Thoracic aorta (tissue), 2 donors: Measurements from ENCODE around the gene PTPRN2. TPM values are rescaled to one million over a fixed set of nuclear protein-coding genes. Genes with fewer than 3 reads are reported as not detected.

Experiments
- ATAC-seq: fragments of 150-250 bp; one replicate; pipeline ENCODE4 v1.8.0; 2017; ENCODE audit warnings: low read depth; ENCODE audit not compliant: insufficient number of reproducible peaks, low FRiP score
- DNase-seq: peaks from one replicate; pipeline ENCODE4 v3.0.0-alpha.2; 2020; ENCODE audit warnings: low spot score
- H3K27ac ChIP-seq, 2 donors: fragments of 200-600 bp; sonication (generic); 1 replicate in 1 of 2; 2 replicates in 1 of 2; pipeline ENCODE4 v1.5.1; 2016; ENCODE audit warnings: mild to moderate bottlenecking in 2 of 2, moderate library complexity in 2 of 2
- H3K27me3 ChIP-seq: fragments of 200-600 bp; sonication (generic); replicated peaks from 2 replicates; pipeline ENCODE4 v1.6.0; 2016; ENCODE audit warnings: mild to moderate bottlenecking; ENCODE audit not compliant: insufficient read depth
- H3K36me3 ChIP-seq: fragments of 200-600 bp; sonication (generic); one replicate; pipeline ENCODE4 v1.5.1; 2016
- H3K4me1 ChIP-seq, 2 donors: fragments of 200-600 bp; sonication (generic); 1 replicate in 1 of 2; 2 replicates in 1 of 2; pipeline versions ENCODE4 v1.5.1 to v1.6.0; 2016; ENCODE audit warnings: low read depth in 2 of 2, mild to moderate bottlenecking in 1 of 2; ENCODE audit not compliant: control insufficient read depth in 1 of 2
- H3K4me3 ChIP-seq: fragments of 200-600 bp; sonication (generic); 2 replicates; pipeline ENCODE4 v1.5.1; 2016; ENCODE audit warnings: mild to moderate bottlenecking
- H3K9me3 ChIP-seq: fragments of 200-600 bp; sonication (generic); 2 replicates; pipeline ENCODE4 v1.5.1; 2016
- total RNA-seq, 2 donors: library from RNA; depleted of rRNA; stranded (reverse); fragments of >200 nt; gene quantifications; one replicate each; pipeline versions ENCODE4 v1.1.0 to v1.2.3, GENCODE V29; 2016
- TF ChIP-seq, protein P1 (sequence below): fragments of 200-600 bp; sonication (generic); IDR thresholded peaks from one replicate; pipeline ENCODE4 v1.5.1; 2019; ENCODE audit warnings: antibody characterized with exemption

Gene PTPRN2
- total RNA-seq, 2 donors from 2014 or later = 2.2 to 3.1 TPM

DNA sequence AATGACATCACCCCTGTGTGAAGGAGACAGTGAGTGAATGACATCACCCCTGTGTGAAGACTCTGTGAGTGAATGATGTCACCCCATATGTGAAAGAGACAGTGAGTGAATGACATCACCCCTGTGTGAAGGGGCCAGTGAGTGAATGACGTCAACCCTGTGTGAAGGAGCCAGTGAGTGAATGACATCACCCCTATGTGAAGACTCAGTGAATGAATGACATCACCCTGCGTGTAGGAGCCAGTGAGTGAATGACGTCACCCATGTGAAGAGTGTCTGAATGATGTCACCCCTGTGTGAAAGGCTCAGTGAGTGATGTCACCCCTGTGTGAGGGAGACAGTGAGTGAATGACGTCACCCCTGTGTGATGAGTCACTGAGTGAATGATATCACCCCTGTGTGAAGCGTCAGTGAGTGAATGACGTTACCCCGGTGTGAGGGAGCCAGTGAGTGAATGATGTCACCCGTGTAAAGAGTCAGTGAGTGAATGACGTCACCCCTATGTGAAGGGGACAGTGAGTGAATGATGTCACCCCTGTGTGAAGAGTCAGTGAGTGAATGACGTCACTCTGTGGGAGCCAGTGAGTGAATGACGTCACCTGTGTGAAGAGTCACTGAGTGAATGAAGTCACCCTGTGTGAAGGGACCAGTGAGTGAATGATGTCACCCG is 478.1 kb downstream of the PTPRN2 start:
- no peaks in the 10 kb centered on the region for H3K4me1 ChIP-seq
- DNase-seq = no peak

DNA sequence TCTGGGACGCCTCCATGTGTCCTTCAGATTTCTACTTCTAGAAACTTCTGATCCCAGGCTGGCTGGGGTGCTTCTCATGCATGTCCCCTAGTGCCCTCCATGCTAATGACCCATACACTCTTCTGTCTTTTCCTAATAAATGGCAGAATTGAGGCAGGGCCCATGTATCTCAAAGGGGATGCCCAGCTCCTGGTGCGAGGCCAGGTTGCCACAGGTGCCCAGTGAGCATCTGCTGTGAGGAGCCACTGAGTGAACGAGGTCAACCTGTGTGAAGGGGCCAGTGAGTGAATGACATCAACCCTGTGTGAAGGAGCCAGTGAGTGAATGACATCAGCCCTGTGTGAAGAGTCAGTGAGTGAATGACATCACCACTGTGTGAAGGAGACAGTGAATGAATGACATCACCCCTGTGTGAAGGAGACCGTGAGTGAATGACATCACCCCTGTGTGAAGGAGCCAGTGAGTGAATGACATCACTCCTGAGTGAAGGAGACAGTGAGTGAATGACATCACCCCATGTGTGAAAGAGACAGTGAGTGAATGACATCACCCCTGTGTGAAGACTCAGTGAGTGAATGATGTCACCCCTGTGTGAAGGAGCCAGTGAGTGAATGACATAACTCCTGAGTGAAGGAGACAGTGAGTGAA is 478.9 kb downstream of the PTPRN2 start:
- H3K4me3 ChIP-seq = no peak overlapping the region
- TF ChIP-seq, protein P1, sequence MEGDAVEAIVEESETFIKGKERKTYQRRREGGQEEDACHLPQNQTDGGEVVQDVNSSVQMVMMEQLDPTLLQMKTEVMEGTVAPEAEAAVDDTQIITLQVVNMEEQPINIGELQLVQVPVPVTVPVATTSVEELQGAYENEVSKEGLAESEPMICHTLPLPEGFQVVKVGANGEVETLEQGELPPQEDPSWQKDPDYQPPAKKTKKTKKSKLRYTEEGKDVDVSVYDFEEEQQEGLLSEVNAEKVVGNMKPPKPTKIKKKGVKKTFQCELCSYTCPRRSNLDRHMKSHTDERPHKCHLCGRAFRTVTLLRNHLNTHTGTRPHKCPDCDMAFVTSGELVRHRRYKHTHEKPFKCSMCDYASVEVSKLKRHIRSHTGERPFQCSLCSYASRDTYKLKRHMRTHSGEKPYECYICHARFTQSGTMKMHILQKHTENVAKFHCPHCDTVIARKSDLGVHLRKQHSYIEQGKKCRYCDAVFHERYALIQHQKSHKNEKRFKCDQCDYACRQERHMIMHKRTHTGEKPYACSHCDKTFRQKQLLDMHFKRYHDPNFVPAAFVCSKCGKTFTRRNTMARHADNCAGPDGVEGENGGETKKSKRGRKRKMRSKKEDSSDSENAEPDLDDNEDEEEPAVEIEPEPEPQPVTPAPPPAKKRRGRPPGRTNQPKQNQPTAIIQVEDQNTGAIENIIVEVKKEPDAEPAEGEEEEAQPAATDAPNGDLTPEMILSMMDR = no peak
- H3K9me3 ChIP-seq = no peaks in the 10 kb centered on the region
- no peak for DNase-seq
- H3K36me3 ChIP-seq = no peaks in the 10 kb centered on the region
- ATAC-seq = no peak
- H3K27ac ChIP-seq = no peak overlapping the region
- H3K27me3 ChIP-seq = no peaks in the 10 kb centered on the region
- no peaks in the 10 kb centered on the region for H3K4me1 ChIP-seq

More for the DNA sequence above, 478.1 kb downstream of the PTPRN2 start:
- TF ChIP-seq, protein P1 = no peak
- H3K27me3 ChIP-seq = no peaks in the 10 kb centered on the region
- no peaks in the 10 kb centered on the region for H3K9me3 ChIP-seq
- no peaks in the 10 kb centered on the region for H3K36me3 ChIP-seq
- no peak overlapping the region for H3K27ac ChIP-seq
- no peak for ATAC-seq
- H3K4me3 ChIP-seq = no peak overlapping the region

DNA sequence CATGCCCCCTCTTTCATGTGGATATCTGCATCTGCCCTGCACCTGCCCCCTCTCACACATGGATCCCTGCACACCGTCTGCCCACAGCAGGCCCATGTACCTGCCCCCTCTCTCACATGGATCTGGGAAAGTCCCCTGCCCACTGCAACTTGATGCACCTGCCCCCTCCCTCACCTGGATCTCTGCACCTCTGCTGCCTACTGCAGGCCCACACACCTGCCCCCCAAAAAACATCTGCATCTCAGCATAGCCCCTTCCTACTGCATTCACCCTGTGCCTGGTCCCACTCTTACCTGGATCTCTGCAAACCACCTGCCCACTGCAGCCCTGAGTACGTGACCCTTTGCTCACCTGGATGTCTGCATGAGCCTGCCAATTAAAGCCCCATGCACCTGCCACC is 479.8 kb downstream of the PTPRN2 start:
- no peaks in the 10 kb centered on the region for H3K36me3 ChIP-seq
- H3K9me3 ChIP-seq = no peaks in the 10 kb centered on the region
- TF ChIP-seq, protein P1 = no peak
- H3K4me3 ChIP-seq = no peak overlapping the region
- H3K4me1 ChIP-seq = no peaks in the 10 kb centered on the region
- DNase-seq (no peak), ATAC-seq (no peak)
- no peaks in the 10 kb centered on the region for H3K27me3 ChIP-seq
- no peak overlapping the region for H3K27ac ChIP-seq

DNA sequence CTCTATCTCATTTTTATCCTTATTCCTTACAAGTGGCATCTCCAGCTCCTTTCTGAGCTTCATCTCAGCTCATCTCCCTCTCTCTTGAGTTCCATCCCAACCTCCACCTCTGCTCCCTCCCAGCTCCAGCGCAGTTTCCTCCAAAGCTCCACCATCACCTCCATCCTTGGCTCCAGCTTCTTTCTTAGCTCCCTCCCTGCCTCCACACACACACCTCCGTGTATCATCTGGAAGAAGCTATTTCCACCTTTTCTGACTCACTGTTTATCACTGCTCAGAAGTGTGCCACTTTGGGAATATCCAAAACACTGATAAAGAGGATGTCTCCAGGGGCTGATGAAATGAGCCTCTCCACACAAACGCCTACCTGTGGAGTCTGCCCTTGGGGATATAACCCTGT is 481.4 kb downstream of the PTPRN2 start:
- Histone ChIP-seq H3K27ac (no peak overlapping the region), H3K36me3 (no peaks in the 10 kb centered on the region), H3K9me3 (no peaks in the 10 kb centered on the region), H3K27me3 (no peaks in the 10 kb centered on the region), H3K4me1 (no peaks in the 10 kb centered on the region), H3K4me3 (no peak overlapping the region)
- TF ChIP-seq, protein P1 = no peak
- ATAC-seq (no peak), DNase-seq (no peak)

DNA sequence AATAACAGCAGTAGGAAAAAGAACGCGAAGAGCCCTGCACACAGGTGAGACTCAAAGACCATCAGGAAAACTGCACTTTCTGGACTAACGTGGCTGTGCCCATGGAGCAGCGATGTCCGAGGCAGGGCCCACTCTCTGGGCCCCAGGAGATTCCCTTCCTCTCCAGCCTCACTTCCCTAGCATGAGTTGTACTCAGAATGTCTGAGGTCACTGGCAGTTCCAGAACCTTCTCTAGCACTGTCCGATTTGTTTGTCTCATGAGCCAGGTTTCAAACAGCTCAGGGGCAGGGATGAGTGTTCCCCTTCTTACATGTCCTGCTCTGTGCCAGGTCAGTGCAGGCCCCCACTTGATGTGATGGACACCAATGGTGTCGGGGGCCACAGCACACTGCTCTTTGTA is 484.2 kb downstream of the PTPRN2 start:
- H3K4me1 ChIP-seq = no peaks in the 10 kb centered on the region
- no peak for ATAC-seq
- H3K27ac ChIP-seq = no peak overlapping the region
- DNase-seq = no peak
- H3K9me3 ChIP-seq = no peaks in the 10 kb centered on the region
- H3K27me3 ChIP-seq = no peaks in the 10 kb centered on the region
- no peak overlapping the region for H3K4me3 ChIP-seq
- H3K36me3 ChIP-seq = no peaks in the 10 kb centered on the region
- TF ChIP-seq, protein P1 = no peak
